GM19463 (cell line): Measurements from ENCODE around the gene SMG9.

Experiments
- ATAC-seq: cut with Tn5 transposase; IDR thresholded peaks from one replicate; pipeline ENCODE4 v1.9.1; 2021; ENCODE audit warnings: mild to moderate bottlenecking, moderate library complexity; ENCODE audit not compliant: unreplicated experiment

Gene SMG9

GRCh38 chr19:43726736-43727592, 27.8 kb downstream of the SMG9 start:
- ATAC-seq, result no peak

GRCh38 chr19:43725468-43725867, 29.3 kb downstream of the SMG9 start:
- ATAC-seq, result no peak

GRCh38 chr19:43724896-43725295, 29.9 kb downstream of the SMG9 start:
- no peak for ATAC-seq

- ATAC-seq, result no peak
Measured at GRCh38 chr19:43723588-43723987, 31.2 kb downstream of the SMG9 start.

- ATAC-seq, result no peak
Measured at GRCh38 chr19:43721469-43722048, 33.2 kb downstream of the SMG9 start.

GRCh38 chr19:43720936-43721335, 33.8 kb downstream of the SMG9 start:
- no peak for ATAC-seq

GRCh38 chr19:43719918-43720317, 34.8 kb downstream of the SMG9 start:
- ATAC-seq, result no peak

- no peak for ATAC-seq
Measured at GRCh38 chr19:43719378-43719868, 35.3 kb downstream of the SMG9 start.

GRCh38 chr19:43718627-43719377, 36.0 kb downstream of the SMG9 start:
- no peak for ATAC-seq

GRCh38 chr19:43715776-43716175, 39.0 kb downstream of the SMG9 start, which contains the start of gene IRGC:
Gene IRGC (plus strand): TSS chr19:43716076. CDS start chr19:43718559, 2,483 bp downstream.
- no peak for ATAC-seq

GRCh38 chr19:43713208-43713607, 41.6 kb downstream of the SMG9 start:
- ATAC-seq, result no peak

- ATAC-seq, result no peak
Measured at GRCh38 chr19:43711751-43712355, 42.9 kb downstream of the SMG9 start.

GRCh38 chr19:43708716-43709115, 46.0 kb downstream of the SMG9 start:
- no peak for ATAC-seq

- no peak for ATAC-seq
Measured at GRCh38 chr19:43707158-43707712, 47.5 kb downstream of the SMG9 start.

- ATAC-seq, result no peak
Measured at GRCh38 chr19:43705729-43706128, 49.0 kb downstream of the SMG9 start.

- ATAC-seq, result no peak
Measured at GRCh38 chr19:43704002-43704705, 50.6 kb downstream of the SMG9 start.

- ATAC-seq, result no peak
Measured at GRCh38 chr19:43700395-43701000, 54.3 kb downstream of the SMG9 start.

- ATAC-seq, result no peak
Measured at GRCh38 chr19:43699506-43700394, 55.0 kb downstream of the SMG9 start.

GRCh38 chr19:43697295-43697694, 57.5 kb downstream of the SMG9 start:
- no peak for ATAC-seq
